GM19035 (cell line): ENCODE measurements around the gene SYNE1.
"Not testable (repeated sequence)": the region's sequence is repeated elsewhere in the genome, so short reads cannot be mapped to it uniquely, and the experiment has no call there.

Source experiments
- ATAC-seq: cut with Tn5 transposase; IDR thresholded peaks from one replicate; pipeline ENCODE4 v1.9.1; 2021; ENCODE audit not compliant: unreplicated experiment

The SYNE1 gene

DNA sequence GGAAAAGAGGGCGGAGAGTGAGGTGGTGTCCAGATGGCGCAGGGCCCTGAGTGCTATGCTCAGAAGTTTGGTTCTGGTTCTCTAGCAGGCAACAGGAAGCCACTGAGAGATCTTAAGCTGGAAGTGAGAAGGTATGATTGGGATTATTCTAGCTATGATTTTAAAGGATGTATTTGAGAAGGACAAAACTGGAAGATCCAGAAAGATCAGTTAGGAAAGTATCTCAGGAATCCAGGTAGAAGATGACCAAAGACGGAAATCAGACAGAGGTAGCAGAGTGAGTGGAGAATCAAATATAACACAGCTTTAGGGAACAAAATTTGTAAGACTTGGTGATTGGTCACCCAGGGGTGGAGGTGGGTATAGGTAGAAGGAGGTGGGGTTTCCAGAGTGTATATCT lies 5.8 kb downstream of the SYNE1 start:
- ATAC-seq = no peak

DNA sequence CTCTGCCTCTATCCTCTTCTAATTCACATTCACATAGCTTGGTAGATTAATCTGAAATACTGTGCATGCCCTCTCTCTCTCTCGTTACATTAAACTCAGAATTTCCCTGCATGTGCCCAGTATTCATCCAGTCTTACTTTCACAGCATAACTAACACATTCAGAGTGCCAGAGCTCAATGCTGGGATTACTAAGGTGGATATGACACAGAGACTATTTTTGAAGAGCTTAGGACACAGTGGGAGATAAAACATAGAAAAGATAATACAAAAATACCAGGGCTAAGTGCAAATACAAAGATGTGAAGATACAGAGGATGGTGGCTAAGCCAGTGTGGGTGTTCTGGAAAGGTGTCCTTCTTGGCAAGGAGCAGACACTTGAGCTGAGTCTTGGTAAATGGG lies 6.3 kb downstream of the SYNE1 start:
- no peak for ATAC-seq

DNA sequence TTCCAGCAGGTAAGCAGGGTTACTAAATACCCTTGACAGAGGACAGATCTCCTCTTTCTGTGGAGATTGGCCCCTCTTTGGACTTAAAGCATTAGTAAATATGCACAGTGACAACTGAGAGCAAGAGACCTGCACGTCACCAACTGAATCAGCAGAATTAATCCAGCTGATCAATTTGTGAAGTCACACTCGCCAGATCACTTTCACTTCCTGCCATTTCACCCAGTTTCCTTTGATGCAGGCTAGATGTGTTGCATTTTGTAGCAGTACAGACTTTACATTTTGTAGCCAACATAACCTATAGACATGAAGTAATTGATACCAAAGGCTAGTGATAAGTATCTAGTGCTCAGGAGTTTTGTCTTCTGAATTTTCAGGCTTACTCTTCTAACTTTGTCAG lies 11.9 kb downstream of the SYNE1 start:
- ATAC-seq = no peak

DNA sequence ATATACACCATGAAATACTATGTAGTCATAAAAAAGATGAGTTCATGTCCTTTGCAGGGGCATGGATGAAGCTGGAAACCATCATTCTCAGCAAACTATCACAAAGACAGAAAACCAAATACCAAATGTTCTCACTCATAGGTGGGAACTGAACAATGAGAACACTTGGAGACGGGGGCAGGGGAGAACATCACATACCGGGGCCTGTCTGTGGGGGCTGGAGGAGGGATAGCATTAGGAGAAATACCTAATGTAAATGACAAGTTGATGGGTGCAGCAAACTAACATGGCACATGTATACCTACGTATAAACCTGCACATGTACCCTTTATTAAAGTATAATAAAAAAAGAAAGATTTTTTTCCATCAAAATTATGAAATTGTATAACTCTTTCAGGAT lies 22.4 kb downstream of the SYNE1 start:
- ATAC-seq = not testable (repeated sequence)

DNA sequence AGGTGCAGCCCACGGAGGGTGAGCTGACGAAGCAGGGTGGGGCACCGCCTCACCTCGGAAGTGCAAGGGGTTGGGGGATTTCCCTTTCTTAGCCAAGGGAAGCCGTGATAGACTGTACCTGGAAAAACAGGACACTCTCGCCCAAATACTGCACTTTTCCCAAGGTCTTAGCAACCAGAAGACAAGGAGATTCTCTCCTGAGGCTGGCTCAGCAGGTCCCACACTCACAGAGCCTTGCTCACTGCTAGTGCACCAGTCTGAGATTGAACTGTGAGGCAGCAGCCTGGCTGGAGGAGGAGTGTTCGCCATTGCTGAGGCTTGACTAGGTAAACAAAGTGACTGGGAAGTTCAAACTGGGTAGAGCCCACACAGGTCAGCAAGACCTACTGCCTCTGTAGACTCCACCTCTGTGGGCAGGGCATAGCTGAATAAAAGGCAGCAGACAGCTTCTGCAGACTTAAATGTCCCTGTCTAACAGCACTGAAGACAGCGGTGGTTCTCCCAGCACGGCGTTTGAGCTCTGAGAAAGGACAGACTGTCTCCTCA lies 28.0 kb downstream of the SYNE1 start:
- no peak for ATAC-seq

DNA sequence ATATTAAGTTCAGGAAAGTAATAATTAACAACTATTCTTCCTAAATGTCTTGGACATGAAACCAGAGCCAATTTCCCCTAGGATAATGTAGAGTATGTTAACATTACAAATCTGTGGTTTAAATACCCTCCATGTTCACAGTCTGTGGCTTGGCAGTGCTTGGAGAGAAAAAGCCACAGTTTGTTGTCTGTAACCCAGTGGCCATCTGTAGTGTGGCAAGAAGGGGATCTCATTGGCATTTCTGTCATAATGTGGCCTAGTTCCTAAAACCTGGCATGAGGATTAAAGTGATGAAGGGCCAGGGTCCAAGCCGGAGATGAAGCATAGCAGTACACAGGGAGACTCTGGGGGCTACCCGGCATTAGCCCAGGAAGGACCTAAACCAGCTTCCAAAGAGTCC lies 31.2 kb downstream of the SYNE1 start:
- ATAC-seq = no peak

DNA sequence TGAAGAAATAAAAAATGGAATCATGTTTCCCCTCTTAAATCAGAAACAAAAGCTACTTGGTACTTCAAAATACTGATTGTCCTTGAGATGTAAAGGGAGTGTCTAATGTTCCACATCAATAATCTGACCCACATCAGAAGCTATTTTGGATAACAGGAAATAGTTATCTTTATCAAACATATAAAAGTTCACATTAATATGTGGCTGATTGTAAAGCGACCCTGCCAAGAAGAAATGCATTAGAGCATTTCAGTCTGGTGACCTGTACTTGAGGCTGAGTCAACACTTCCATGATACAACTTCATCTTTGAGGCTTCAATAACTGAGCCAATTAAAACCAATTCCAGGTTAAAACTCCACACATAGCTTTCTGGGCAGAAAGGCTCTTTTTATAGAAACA lies 31.8 kb downstream of the SYNE1 start:
- ATAC-seq = no peak

DNA sequence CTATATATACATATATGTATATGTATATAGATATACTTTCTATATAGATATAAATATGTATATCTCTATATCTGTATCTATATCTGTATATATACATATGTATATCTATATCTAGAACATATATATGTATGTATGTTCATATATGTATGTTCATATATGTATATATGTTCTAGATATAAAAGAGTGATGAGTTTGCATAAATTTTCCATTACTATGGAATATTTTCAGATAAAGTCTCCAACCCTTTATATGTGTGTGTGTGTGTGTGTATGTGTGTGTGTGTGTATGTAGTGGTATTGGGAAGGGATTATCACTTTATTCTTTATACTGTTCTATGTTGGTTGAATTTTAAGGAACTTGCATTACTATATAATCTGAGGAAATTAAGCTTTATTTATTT lies 33.3 kb downstream of the SYNE1 start:
- no peak for ATAC-seq

DNA sequence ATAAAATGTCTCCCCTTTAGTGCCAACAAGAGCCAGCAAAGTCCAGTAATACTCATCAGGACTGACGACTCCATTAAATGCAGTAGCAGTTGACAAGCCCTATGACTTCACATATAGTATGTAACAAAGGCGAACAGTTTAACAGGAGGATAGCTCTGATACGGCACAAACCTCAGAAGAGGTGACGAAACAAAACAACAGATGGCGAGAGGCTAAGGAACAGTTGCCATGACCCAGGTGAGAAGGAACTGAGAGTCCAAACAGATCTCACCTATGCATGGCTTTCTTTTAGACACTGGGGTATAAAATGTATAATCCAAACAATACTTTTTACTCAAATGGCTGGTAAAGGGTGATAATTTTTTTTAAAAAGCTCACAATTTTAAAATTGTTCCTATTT lies 37.1 kb downstream of the SYNE1 start:
- ATAC-seq = no peak

DNA sequence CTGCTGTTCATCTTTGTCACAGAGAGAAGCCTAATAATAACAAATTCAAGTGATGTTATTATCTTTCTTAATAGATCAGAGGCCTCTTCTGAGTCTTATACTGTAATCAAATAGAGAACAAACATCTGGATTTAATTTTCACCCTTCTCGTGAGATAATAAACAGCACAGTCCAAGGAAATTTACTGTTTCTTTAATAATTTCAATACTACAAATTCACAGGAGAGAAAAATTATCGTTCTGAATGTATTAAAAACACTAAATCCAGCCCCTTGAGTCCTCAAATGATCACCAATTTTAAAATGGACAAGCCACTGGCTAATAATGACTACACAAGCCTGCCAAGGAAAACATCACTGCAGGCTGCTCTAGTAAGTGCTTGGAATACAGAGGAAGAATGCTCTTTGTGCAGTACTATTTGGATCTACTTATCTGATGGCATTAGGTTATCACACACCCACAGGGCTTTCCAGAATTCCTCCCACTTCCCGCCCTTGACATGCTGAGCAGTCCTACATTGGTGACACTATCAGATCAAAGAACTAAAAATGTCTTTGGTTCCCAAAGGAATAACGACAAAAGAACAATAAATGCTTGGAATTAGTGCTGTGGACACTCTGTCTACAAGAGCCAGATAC lies 38.1 kb downstream of the SYNE1 start:
- no peak for ATAC-seq

DNA sequence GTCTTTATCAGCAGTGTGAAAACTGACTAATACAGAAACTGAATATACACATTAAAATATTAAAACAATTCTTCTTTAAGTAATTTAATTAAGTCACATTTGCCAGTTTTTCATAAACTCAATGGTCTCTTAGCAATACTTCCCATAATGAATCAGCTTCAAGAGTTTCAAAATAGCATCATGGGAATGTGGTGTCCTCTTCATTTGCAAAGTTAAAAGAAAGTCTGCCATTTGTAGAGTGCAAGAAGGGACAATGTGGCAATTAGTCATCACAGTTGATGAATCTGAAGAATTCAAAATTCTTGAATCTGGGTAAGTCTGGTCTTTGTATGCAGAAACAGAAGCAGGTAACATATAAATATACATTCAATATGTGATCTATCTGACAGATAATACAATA lies 38.7 kb downstream of the SYNE1 start:
- ATAC-seq = no peak

DNA sequence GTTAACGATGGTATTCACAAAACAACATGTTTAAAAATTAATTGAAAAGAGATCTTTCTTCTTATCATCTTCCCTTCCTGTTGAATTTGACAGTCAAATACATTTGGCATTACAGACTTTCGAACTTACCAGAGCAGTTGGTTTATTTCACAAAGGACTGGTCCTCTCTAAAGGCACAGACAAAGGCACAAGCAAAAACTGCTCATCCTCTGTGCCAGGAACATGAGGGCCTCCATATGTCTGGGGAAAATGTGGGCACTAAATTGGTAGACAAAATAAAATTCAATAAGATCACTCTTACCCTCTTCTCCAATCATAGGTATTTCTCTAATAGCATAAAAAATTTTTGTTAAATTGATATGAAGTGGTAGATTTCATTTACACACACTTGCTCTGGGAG lies 40.4 kb downstream of the SYNE1 start:
- ATAC-seq = no peak

DNA sequence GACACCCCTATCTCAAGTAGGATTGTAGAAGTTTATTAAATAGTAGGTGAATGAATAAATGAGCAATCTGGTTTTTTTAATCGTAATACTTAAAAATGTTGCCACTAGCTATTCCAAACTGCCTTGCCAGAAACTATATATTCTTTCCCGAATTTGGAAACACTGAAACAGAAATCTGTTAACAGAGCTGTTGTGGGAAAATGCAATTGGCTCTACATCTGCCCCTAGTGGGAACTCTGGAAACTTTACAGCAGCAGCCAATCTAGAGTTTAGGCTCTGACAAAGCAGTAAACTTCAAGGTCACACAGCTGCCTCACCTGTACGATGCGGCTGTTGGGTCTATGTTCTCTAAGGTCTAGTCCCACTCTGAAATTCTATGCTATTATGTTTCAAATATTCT lies 41.7 kb downstream of the SYNE1 start:
- ATAC-seq = no peak

DNA sequence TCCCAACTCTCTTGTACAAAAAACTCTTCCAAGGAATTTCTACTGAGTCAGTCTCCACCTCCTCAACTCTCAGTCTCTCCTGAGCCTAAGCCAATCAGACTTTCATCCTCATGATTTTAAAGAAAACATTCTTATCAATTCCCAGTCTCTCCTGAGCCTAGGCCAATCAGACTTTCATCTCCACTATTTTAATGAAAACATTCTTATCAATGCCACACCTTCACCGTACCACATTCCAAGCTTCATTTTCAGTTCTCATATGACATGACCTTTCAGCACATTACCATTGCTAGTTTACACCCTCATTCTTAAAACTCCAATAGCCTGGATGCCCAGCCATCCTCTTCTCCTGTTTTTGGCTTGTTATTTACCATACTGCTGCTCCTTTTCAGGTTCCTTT lies 42.5 kb downstream of the SYNE1 start:
- no peak for ATAC-seq

DNA sequence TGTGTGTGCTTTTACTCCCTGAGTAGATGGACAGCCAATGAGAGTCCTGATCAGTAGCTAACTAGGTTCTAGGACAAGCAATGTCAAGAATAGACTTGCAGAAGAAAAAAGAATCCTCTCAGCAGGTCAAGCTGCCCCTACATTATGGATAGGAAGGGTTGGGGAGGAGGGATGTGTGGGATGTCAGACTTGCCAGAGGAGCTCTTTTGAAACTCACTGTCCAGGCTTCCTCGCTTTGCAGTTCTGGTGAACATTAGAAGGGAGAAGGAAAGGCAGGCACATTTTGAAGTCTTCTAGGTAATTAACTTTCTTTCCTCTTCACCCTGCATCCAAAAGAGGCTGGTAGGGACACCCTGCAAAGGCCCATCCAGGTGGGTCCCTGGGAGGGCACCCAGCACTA lies 48.7 kb downstream of the SYNE1 start:
- no peak for ATAC-seq

DNA sequence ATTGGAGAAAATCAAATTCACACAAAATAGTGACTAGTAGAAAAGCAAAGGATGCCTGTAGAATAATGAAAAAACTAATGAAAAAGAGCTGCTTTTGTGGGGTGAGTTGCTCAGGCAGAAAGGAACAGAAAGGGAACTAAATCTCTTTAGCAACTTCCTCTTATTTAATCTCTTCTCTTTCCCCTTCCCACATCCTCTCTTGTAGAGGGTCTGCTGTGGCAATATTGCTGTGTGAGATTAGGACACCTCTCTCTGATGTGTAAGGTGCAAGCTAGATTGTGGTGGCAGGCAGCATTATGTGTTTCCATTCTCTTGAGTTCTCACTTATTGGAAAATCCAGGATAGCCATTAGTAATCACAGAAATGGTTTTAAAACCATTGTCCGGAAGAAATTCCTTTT lies 49.7 kb downstream of the SYNE1 start:
- no peak for ATAC-seq

DNA sequence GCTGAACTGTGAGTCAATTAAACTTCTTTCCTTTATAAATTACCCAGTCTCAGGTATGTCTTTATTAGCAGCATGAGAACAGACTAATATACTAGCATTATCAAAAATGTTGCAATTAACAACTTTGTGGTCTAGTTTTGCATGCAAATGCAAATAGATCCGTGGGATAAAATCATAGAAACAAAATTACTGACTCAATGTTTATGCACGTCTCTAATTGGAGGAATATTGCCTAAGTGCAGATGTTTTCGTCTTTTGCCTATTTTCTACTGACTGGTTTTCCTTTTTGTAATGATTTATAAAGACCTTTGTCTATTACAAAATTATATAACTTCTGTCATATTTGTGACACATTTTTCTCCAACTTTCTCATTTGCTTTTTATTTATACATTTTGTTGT lies 51.9 kb downstream of the SYNE1 start:
- ATAC-seq = no peak

DNA sequence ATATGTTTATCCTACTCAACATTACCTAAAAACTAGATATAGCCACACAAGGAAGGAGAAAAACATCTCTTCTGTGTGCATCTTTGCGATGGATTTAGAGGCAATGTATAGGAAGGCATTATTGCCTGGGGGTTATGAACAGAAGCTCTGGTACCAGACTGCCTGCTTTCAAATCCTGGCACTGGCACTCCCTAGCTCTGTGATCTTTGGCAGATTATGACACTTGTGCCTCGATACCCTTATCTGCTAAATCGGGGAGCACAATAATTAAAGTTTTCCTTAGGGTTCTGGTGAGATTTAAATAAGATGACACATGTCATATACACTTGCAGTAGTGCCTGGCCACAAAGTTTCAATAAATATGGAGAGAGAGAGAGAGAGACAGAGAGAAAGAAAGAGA lies 53.3 kb downstream of the SYNE1 start:
- no peak for ATAC-seq

DNA sequence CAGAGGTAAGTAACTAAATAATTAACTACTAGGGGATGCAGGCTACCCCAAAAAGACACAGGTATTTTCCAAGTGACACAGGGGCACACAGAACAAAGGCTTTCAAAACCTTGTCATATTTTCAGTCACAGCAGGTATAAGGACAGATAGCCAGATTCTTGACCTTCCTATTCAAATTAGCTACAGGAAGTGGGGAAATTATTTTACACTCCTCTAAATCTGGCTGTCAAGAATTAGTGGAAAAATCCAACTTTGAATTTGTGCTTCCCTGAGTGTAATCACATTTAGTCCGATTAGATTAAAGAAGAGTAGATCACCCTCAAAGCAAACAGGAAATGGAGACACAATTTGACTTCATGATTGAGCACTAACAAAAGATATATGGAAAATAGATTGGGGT lies 60.6 kb downstream of the SYNE1 start:
- no peak for ATAC-seq

DNA sequence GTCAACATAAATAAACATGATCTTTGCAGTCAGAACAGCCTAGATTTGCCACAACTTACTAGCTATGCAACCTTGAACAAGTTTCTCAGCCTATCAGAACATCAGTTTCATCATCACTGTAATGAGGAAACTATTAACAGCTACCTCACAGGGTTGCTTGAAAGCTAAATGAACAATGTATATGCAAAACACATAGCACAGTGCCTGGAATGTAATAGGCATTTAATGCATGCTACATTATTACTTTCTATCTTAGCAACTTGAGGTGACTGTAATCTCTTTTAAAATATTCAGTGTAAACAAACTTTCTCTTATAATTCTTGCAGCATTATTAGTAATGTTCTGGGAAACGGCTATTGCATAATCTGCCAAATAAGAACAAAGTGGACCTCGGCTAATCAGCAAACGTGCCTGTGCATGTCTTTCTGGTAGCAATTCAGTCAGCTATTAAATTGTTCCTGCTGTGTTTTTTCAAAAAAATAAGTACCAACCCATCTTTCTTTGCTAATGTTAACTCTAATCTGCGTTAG lies 61.5 kb downstream of the SYNE1 start:
- peak; percentile 56 for ATAC-seq

DNA sequence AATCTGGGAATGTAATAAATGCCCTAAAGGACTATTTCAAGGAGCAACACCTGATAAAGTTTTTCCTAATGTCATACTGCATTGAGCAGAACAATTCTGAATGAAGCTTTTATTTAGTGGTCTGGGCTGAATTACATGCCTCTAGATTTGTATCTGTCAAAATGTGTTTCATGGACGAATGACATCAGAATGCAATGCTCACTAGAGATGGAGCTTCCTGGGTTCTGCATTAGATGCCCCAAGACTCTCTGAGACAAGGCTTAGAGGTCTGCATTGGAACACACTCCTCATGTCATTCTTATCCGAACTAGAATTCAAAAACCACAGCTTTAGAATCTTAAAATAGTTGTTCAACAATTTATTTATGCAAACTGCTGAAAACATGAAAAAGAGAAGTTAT lies 62.0 kb downstream of the SYNE1 start:
- peak; percentile 32 for ATAC-seq

DNA sequence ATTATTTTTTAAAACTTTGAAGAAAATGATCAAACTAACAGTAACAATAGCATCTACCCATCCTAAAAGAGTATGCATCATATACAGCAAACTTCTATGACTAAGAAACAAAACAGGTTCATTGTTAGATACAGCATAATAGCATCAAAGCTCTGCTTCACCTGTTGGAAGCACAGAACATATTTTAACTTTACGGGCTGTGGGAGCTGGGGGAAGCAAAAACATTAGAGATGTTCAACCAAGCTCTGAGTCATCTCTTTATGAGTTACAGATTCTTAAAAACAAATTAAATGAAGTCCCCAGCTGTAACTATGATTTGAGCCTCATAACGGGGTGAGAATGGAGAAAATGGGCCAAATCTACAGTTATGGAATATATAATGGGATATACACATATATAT lies 63.4 kb downstream of the SYNE1 start:
- no peak for ATAC-seq
